Bone marrow (tissue), 2 donors: ENCODE results near the gene FAF1.
"Not testable (repeated sequence)": the region's sequence is repeated elsewhere in the genome, so short reads cannot be mapped to it uniquely, and the experiment has no call there.

Source experiments
- DNase-seq, 2 donors: peaks; one replicate each; lab custom pipeline; 2025; lab: John Stamatoyannopoulos, UW

The FAF1 gene

GRCh38 chr1:50774759-50775351 lies 185.2 kb downstream of the FAF1 start:
- DNase-seq, result peak in 1 of 2 donors; percentile 19

DNA sequence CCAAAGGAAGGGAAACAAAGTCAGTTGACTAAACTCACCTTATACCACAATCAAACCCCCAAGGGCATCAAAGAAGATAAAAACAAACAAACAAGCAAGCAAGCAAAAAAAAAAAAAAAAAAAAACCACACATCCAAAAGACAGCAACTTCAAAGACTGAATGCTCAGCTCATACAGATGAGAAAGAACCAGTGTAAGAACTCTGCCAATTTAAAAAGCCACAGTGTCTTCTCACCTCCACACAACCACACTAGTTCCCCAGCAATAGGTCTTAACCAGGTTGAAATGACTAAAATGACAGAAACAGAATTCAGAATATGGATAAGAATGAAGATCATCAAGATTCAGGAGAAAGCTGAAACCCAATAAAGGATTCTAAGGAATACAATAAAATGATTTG lies 193.4 kb downstream of the FAF1 start:
- DNase-seq, result no peak

GRCh38 chr1:50756543-50756942 lies 203.5 kb downstream of the FAF1 start:
- not testable (repeated sequence) for DNase-seq

DNA sequence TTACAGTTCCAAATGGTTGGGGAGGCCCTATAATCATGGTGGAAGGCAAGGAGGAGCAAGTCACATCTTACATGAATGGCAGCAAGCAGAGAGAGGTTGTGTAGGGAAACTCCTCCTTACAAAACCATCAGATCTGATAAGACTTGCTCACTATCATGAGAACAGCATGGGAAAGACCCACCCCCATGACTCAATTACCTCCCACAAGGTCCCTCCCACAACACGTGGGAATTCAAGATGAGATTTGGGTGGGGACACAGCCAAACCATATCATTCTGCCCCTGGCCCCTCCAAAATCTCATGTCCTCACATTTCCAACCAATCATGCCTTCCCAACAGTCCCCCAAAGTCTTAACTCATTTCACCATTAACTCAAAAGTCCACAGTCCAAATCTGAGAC lies 205.3 kb downstream of the FAF1 start:
- DNase-seq, result not testable (repeated sequence)

DNA sequence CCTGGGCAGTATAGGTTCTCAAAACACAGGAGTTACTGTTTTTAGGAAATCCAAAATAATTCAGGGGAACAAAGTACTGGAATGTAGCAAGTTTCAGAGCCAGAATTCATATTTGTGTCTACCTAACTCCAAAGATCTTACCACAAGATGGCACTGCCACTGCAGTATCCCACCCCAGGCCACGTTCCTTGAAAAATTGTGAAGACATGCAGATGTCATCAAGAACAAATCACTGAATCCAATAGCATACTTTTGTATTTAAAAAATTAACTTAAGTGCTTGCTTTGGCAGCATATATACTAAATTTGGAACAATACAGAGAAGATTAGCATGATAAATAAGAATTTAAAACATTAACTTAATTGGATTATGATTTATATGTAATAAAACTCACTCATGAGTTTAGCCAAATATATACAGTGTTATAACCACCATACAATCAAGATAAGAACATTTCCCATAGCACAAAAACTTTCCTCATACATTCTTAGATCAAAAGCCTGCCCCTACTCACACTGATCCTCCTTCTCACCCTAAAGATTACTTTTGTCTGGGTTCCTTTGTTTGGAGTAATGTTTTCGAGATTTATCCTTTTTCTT lies 209.9 kb downstream of the FAF1 start:
- DNase-seq, result no peak

- DNase-seq, result no peak
Measured at GRCh38 chr1:50747394-50747793, 212.7 kb downstream of the FAF1 start.

GRCh38 chr1:50742523-50742922 lies 217.5 kb downstream of the FAF1 start:
- DNase-seq, result no peak

DNA sequence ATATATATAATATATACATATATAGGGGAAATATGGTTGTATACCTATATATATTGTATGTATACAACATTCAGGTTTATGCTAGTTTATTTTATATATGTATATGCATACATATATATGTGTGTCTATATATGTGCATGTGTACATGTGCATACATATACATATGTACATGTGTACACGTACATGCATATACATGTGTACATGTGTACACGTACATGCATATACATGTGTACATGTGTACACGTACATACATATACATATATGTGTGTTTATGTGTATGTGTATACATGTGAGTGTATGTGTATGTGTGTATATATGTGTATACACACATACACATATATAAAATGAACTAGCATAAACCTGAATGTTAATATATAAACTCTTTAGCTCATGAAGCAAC lies 220.9 kb downstream of the FAF1 start:
- no peak for DNase-seq

DNA sequence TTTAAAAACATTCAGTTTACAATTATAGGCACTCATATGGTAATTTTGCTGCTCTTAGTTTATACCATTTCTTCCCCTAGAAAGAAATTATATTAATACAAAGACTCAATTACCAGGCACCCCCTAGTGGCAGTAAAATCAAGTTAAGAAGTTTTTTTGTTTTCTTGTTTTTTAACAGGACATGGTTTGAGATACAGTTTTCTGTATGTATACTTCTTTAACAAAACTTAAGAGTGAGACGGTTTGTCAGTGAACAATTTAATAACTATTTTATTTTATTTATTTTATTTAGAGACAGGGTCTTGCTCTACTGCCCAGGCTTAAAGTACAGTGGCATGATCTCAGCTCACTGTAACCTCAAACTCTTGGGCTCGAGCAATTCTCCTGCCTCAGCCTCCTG lies 224.6 kb downstream of the FAF1 start:
- no peak for DNase-seq

GRCh38 chr1:50727578-50727977 lies 232.5 kb downstream of the FAF1 start:
- DNase-seq, result not testable (repeated sequence)

- DNase-seq, result peak in 1 of 2 donors; percentile 19
Measured at GRCh38 chr1:50724626-50725286, 235.3 kb downstream of the FAF1 start.

- no peak for DNase-seq
Measured at GRCh38 chr1:50720457-50721053, 239.5 kb downstream of the FAF1 start.

DNA sequence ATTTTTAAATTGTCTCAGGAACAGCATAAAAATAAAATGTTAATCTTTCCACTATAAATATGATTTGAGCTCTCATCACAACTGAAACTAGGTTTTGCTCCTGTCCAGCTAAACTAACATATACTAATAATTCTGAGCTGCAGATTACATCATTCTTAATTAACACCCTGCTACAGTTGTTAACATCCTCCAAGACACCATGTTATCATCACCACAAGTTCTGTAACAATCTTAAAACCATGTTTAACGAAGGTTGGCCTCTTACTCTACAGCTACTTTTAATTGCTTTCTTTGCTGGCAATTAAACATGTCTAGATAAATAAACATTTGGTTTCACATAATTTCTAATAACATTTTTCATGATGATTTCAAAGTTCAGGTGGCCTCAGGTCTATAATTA lies 240.9 kb downstream of the FAF1 start:
- no peak for DNase-seq

DNA sequence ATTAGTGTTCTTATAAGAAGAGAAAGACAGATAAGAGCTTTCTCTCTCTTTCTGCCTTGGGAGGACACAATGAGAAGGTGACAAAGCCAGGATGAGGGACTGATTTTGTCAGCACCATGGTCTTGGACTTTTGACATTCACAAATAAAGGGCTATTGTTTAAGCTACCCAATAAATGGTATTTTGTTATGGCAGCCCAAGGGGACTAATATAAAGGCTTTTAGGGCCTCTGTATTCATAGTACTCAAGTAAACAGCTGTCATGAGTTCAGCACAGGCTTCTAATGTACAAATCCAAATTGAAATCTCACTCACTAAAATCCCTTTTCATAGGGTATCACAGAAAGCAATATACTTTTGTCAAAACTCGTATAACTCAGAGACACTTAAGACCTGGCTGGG lies 242.7 kb downstream of the FAF1 start:
- DNase-seq, result no peak

- DNase-seq, result not testable (repeated sequence)
Measured at GRCh38 chr1:50716455-50716854, 243.6 kb downstream of the FAF1 start.

GRCh38 chr1:50710099-50710498 lies 250.0 kb downstream of the FAF1 start:
- DNase-seq, result no peak

- DNase-seq, result no peak
Measured at GRCh38 chr1:50707824-50708223, 252.2 kb downstream of the FAF1 start.

DNA sequence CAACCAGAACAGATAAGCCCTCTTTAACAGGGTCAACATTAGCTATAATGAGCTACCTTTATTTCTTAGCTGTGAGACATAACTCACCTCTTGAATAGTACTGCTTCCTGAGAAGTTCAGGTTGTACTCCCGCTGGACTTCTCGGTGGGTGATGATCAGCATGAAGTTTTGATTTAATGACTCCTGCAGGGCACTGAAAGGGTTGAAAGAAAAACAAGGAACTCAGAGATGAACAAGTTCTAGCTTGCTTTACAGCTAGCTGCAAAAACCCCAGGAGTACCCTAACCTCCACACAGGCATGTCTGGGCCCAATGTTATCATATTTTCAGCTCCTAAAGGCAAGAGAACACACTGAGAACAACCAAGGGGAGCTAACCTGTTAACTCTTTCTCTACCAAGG lies 254.4 kb downstream of the FAF1 start:
- DNase-seq, result no peak

DNA sequence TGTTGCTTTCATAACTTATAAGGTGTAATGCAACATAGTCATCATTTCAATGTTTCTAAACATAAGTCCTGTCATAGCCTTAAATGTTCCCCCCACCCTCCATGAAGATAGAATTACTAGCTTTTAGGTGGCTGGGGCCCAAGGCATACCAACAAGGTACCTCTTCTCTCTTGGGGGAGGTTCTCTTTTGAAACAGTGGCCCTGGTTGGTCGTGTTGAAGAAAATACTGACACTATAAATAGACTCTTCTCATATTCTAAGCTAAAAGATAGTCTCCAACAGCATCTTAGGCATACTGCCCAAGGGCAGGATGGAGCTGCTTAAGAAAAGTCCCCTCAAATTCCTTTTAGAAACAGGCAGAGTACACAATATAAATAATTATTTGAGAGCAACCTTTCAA lies 255.0 kb downstream of the FAF1 start:
- no peak for DNase-seq

- DNase-seq, result peak in 1 of 2 donors; percentile 3
Measured at GRCh38 chr1:50704126-50704525, 255.9 kb downstream of the FAF1 start.

GRCh38 chr1:50703240-50703639 lies 256.8 kb downstream of the FAF1 start:
- DNase-seq, result no peak

DNA sequence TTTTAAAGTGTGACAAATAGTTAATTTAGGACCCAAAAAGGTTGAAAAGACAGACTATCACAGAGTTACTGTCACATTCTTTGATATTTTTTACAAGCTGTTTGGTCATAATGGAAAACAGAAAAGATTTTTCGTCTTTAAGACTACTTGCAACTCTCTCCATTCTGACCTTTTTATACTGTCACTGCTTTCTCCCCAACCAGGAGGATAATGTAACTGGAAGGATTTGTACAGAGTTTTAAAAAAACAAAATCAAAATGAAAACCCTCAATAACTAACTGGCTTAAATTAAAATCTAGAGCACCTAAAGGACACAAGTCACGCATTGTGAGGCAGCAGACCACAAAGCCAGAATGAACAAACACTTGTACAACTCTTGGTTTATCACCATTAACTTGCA lies 257.7 kb downstream of the FAF1 start:
- no peak for DNase-seq

- DNase-seq, result no peak
Measured at GRCh38 chr1:50701706-50702317, 258.3 kb downstream of the FAF1 start.
